GM19397 (cell line): Measurements from ENCODE around the gene PGC.
"Not testable (repeated sequence)": the region's sequence is repeated elsewhere in the genome, so short reads cannot be mapped to it uniquely, and the experiment has no call there.

Experiments used
- ATAC-seq: cut with Tn5 transposase; IDR thresholded peaks from one replicate; pipeline ENCODE4 v1.9.1; 2021; ENCODE audit warnings: mild to moderate bottlenecking, moderate library complexity; ENCODE audit not compliant: unreplicated experiment

The PGC gene

DNA sequence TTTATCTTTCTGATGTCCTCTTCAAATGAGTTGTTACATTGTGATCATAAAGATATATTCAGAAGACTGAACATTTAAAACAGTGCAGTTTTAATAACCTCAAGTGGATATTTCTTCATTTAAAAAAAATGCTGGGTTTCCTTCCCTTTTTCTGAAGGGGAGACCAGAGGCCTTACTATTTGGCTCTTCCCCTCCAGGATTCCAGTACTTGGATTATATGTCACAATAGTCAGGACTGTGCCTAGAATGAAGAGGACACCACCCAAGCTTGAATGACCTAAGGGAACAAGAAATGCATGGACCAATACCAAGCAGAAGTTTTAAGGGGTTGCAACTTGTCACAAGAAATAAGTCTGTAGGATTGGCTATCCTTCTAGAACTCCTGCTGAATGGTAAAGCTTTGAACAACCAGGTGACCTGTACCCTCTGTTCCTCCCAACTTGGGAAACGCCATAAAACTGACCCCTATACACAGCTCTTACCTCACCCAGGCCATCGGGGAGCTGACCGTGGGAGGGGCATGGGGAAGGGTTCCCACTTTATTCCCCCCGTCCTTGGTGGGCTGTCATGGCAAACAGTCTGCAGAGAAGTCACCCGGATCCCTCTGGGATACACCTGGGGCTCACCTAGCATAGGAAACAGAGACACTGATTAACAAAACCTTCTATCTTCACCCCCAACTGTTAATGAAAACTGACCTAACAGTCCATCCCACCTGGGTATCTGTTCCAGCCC, 30.5 kb upstream of the PGC start:
- ATAC-seq = no peak

DNA sequence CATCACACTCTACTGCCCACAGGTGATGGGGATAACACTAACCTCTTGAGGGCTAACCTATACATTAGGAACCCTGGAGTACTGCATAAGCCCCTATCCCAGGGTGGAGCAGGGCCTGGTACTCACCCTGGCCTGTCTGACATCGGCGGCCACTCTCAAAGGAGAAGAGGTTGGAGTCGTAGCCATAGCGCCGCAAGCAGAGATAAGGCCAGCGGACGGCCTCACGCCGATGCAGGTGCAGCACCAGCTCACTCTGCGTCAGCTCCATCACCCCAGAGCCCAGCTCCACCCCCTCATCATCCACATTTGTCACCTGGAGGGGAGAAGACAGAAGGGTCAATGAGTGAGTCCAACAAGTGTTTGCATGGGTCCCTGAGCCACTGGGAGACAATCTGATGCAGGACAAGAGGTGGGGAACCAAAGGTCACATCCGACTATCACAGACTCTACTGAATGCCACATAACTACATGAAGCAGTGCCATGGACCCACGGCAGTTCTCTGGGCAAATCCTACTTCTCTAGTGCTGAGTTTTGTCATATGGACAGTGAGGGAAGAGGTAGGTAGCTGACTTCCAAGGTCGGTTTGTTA, 28.2 kb upstream of the PGC start:
- ATAC-seq = no peak

- ATAC-seq = no peak
Measured at GRCh38 chr6:41774841-41775240, 27.6 kb upstream of the PGC start.

DNA sequence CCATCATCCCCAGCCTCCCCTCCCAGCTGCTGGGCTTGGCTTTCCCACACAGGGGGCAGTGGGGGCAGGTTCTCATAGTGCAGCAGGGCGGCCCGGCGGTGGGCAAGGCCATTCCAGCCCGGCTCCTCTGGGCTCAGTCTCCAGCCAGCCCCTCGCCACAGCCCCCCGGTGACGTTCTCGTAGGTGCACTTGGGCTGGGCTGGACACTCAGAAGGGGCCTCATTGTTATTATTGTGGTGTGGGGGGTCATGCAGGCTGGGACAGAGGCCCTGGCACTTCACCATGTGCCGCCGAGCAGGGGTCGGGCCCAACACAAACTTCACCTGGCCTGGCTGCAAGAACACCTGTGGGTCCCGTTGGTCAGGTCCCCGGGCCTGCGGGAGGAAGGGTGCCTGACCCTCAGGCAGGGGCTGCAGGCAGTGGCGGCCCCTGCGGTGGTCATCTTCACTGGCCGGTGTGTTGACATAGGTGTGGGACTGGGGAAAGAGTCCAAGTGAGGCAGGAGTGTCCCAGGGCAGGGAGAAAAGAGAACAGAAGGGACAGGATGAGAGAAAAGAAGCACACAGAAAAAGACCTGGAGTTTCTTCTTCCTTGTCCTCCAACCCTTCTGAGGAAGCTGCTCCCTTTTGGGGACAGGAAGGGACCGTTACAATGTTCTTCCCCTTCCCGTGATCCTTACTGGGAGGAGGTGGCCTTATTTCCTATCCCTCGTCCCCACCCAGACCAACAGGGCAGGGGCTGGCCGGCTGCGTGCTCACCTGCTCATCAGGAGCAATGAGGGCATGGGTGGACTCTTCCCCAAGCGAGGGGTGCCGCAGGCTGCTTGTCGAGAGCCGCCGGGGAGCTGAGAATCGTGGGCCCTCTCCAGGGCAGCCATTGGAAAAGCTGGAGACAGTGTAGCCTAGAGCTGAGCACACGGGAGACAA, 24.1 kb upstream of the PGC start:
- no peak for ATAC-seq

GRCh38 chr6:41770381-41771057, 23.3 kb upstream of the PGC start:
- ATAC-seq = no peak

DNA sequence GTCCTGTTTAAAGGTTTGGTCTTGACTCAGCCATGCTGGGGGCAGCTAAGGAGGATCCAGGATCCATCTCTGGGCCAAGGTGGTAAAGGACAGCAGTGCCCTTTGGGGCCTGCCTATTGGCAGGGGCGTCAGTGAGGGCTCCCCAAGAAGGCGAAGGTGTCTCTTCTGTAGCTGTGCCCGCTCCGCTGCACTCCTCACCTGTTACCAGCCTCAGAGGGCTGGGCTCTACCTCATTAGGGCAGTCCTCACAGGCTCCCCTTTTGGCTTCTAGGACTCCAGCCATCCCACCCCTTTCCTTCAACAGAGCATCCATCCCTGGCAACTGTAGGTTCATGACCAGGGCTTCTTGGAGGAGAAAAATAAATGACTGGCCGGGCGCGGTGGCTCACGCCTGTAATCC, 22.2 kb upstream of the PGC start:
- no peak for ATAC-seq

DNA sequence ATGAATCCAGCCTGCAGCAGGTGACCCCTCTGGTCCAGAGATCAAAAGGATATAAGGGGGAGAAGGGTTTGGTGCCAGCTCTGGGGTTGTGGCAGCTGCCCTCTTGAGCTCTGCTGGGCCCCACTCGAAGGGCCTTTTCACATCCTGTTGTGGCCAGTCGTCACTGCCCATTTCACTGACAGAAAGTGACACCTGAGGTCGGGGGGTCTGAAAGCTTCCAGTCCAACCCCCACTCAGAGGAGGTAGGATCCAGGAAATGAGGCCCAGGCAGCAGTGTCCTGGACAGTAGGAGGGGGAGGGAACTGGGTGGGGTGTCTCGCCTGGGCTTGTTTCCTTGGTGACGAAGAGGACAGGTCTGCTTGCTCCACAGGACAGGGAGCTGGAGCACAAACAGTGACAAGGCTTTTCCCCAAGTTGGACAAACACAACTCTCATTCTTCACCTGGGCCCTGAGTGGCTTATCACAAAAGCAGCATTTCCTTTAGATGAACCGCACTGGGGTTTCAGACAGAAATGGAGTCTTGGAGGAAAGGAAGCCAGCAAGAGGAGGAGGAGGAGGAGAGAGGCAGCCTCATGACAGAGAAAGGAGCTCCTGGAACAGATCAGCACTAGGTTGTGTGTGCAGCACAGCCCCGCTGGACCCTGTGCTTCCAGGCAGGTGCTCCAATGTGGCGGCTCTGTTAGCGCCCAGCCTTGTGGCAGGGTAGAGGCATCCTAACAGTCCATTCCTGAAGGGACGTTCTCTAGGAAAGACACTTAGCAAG, 21.5 kb upstream of the PGC start:
- no peak for ATAC-seq

GRCh38 chr6:41767112-41767833, 20.1 kb upstream of the PGC start:
- no peak for ATAC-seq

GRCh38 chr6:41766043-41766664, 19.0 kb upstream of the PGC start:
- ATAC-seq = not testable (repeated sequence)

DNA sequence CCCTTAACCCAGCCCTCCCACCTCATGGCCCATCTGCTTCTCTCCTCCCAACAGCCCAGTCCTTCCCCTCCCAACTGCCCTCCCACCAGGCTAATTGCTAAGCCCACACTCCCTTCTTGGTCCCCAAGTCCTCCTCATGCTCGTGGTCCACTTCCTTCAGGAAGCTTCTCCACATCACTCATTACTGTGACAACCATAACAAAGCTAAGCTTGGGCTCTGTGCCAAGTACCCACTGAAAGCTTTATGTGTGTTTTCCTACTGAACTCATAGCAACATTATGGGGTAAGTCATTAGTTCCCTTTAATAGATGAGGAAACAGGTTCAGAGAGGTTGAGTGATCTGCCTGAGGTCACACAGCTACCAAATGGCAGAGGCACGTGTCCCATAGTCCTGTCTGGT, 16.3 kb upstream of the PGC start:
- no peak for ATAC-seq

DNA sequence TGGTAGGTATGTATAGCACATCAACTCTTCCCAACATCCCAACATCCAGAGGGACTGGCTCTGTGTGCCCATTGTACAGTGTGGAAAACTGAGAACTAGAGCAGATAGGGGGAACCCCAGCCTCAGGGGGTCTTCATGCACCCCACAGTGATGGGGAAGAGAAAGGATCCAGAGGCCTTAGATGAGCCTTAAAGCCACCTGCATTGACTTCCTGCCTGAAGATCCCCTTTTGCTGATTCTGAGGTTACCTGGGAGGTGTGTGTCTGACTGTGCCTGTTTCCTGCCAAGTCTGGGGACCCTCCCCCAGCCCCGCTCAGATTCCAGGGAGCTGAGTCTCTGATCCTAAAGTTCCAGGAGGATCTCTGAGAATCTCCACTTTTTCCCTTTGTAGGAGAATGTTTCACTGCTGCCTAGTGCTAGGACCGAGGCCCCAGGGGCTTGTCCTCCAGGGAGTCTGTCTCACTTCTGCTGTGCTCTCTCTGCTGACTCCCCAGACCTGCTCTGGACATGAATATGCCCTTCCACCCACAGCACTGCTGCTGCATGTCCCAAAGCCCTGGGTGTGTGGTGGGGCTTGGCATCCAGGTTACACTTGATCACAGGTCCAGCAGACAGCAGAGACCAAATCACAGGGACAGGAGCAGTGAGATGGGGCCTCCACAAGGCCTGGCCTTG, 12.8 kb upstream of the PGC start:
- no peak for ATAC-seq

DNA sequence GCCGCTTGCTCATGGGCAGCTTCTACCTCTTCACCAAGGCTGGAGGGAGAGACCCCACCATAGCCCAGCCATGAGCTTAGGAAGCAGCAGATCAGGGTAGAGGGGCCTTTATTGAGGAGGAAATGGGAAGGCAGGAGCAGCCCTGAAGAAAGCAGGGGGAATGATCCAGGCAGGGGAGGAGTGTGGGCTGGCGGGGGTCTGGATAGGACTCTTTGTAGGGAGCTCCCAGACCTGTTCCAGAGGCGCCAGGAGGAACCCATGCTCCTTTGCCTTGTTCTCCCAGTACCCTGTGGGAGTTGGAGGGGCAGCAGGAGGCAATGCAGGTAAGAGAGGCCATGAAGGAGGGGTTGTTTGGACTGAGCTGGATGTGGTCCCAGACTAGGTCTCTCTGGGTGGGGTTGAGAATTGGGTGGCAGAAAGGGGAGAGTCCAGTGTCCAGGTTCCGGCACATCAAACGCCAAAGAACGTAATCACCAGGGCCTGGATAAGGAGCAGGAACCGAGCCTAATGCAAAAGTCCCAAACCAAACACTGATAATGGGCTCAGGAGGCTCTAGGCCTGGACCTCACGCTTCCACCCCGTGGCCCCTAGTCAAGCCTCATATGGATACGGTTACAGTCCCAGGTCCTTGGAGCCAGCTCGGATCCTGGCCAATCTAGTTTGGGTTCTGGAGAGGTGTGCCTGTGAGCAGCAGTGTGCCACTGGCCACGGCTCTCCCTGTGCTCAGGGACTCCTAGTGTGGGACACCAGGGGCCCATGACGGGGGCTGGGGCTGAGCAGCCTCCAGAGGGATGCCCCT, 12.1 kb upstream of the PGC start:
- ATAC-seq = no peak

- no peak for ATAC-seq
Measured at GRCh38 chr6:41758641-41759035, 11.4 kb upstream of the PGC start.

DNA sequence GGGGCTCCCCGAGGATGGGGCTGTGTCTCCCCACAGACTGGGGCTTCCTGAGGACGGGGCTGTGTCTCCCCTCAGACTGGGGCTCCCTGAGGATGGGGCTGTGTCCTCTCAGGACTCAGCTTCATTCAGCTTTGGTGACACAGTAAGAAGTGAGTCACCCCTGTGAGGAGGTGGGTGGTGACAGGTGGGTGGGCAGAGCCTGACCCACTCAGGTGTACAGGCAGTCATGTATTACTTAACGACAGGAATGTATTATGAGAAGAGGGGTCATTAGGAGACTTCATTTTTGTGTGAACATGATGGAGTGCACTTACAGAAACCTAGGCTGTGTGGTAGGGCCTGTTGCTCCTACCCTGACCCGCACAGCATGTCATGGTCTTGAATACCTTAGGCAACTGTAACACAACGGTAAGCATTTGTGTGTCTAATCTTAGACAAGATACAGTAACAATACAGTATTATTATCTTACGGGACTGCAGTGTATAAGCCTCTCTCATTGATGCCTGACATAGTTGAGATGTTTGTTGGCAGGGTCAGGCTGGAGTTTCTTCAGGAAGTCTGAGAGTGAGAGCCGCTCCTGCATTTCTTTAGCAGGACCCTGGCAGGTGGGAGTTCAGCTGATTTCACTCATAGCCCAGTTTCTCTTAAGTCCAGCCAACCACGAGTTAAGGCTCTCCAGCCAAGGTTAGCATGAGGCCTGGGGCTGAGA, 10.9 kb upstream of the PGC start:
- ATAC-seq = no peak

- no peak for ATAC-seq
Measured at GRCh38 chr6:41757271-41757670, 10.1 kb upstream of the PGC start.

- ATAC-seq = no peak
Measured at GRCh38 chr6:41756354-41756753, 9.2 kb upstream of the PGC start.

- ATAC-seq = no peak
Measured at GRCh38 chr6:41755895-41756294, 8.7 kb upstream of the PGC start.
